Upper lobe of left lung (tissue), 4 donors: ENCODE results near the gene HSP90AB1.

Source experiments
- CTCF ChIP-seq, 6 experiments: fragments of 450-650 bp in 4 of 6; fragments of 200-600 bp in 2 of 6; sonication (generic) in 2 of 6; IDR thresholded peaks; one replicate each; pipeline ENCODE4 v1.5.1; 2016 to 2019; ENCODE audit warnings: antibody characterized with exemption in 6 of 6
- EP300 ChIP-seq, 4 donors: sonication (generic); formaldehyde crosslinking; IDR thresholded peaks; one replicate each; pipeline ENCODE4 v1.5.1; 2017; ENCODE audit warnings: antibody characterized with exemption in 4 of 4, control low read depth in 2 of 4
- POLR2A ChIP-seq, 4 donors: fragments of 450-650 bp; IDR thresholded peaks; one replicate each; pipeline ENCODE4 v1.5.1; 2016 to 2017; ENCODE audit warnings: antibody characterized with exemption in 4 of 4, mild to moderate bottlenecking in 2 of 4
- POLR2AphosphoS5 ChIP-seq, 2 donors: sonication (generic); formaldehyde crosslinking; IDR thresholded peaks; one replicate each; pipeline ENCODE4 v1.5.1; 2017; ENCODE audit warnings: antibody characterized with exemption in 2 of 2

GRCh38 chr6:44222486-44223318, 24.2 kb upstream of the HSP90AB1 start:
- TF ChIP-seq CTCF (IDR thresholded peaks at IDR 0.05): no peak
- TF ChIP-seq POLR2A (IDR thresholded peaks at IDR 0.05): no peak
- TF ChIP-seq POLR2AphosphoS5 (IDR thresholded peaks at IDR 0.05): no peak
- TF ChIP-seq EP300 (IDR thresholded peaks at IDR 0.05): no peak
